Keratinocyte (primary cell): ENCODE measurements around the gene RARA.

Experiments used
- CTCF ChIP-seq, 3 experiments: IDR thresholded peaks in 1 of 3; conservative IDR thresholded peaks in 1 of 3; optimal IDR thresholded peaks in 1 of 3; 2 replicates in 2 of 3; 3 replicates in 1 of 3; pipeline versions ENCODE3 to v1.5.1; 2011; ENCODE audit warnings: low read length in 3 of 3, mild to moderate bottlenecking in 3 of 3, moderate library complexity in 2 of 3, control low read depth in 1 of 3, inconsistent platforms in 1 of 3; ENCODE audit not compliant: insufficient read depth in 2 of 3; ENCODE audit errors: extremely low read depth in 1 of 3
- EZH2 ChIP-seq: IDR thresholded peaks from one replicate; pipeline ENCODE4 v1.6.1; 2012; ENCODE audit warnings: inconsistent platforms, mild to moderate bottlenecking, low read length, moderate library complexity

DNA sequence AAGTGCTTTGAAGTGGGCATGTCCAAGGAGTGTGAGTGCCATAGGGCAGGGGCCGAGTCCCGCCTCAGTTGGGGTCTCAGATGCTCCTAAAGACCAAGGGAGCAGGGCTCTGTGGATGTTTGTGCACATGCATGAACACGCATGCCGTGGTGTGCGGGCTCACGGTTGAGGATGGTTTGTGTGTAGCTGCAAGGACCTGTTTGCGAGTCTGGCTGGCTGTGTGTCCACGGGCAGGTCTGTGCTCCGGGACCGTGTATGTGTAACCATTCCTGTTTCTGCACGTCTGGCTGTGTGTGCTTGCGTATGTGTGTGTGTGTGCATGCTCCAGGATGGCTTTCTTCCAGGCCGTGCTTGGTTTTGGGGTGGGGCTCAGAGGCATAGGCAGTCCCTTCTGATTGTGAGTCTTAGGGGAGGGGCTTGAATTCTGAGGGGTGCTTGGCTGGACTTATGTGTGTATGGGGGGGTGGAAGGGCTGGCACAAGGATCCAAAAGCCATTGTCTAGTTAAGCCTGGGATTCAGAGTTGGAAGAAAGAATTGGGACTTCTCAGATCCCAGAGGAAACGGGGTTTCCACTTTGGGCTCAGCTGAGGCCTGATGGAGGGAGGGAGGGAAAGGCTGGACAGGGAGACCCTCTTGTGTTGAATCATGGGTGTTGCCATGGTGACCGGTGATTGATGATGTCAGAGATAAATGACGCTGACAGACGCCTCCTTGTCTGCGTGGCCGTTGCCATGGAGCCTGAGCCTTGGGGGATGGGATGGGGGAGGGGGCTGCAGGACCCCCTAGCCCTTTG lies 41.1 kb downstream of the RARA start:
- TF ChIP-seq CTCF (optimal IDR thresholded peaks at IDR 0.05 in 1 of 3, IDR thresholded peaks at IDR 0.05 in 1 of 3, conservative IDR thresholded peaks at IDR 0.05 in 1 of 3; ENCODE audit: extremely low read depth in 1 of 3, insufficient read depth in 2 of 3, low read length in 3 of 3): no peak
- TF ChIP-seq EZH2: no peak
